Osteoblast (primary cell): ENCODE data around the gene MYCL. TPM values are rescaled to one million over a fixed set of nuclear protein-coding genes. Genes with fewer than 3 reads are reported as not detected.

Experiments
- DNase-seq: peaks from one replicate; pipeline ENCODE4 v3.0.0; 2011; ENCODE audit warnings: low spot score, mixed read lengths; ENCODE audit not compliant: insufficient read length; ENCODE audit errors: missing footprints
- H2AFZ ChIP-seq: 2 replicates; pipeline ENCODE4 v1.6.0; 2011; ENCODE audit warnings: mild to moderate bottlenecking, low read length
- H3K27ac ChIP-seq: 2 replicates; pipeline ENCODE4 v1.5.1; 2011; ENCODE audit warnings: mild to moderate bottlenecking, low read depth, low read length, moderate library complexity
- H3K27me3 ChIP-seq: 2 replicates; pipeline ENCODE4 v1.6.0; 2012; ENCODE audit warnings: mild to moderate bottlenecking, control low read depth, inconsistent platforms, low read length, moderate library complexity; ENCODE audit not compliant: insufficient read depth
- H3K36me3 ChIP-seq: 2 replicates; pipeline ENCODE4 v1.5.1; 2011; ENCODE audit warnings: mild to moderate bottlenecking, low read length, control low read depth, moderate library complexity; ENCODE audit not compliant: insufficient read depth
- H3K4me1 ChIP-seq: 2 replicates; pipeline ENCODE4 v1.5.1; 2011; ENCODE audit warnings: mild to moderate bottlenecking, low read length, control low read depth, moderate library complexity; ENCODE audit not compliant: insufficient read depth
- H3K4me2 ChIP-seq: 2 replicates; pipeline ENCODE4 v1.6.0; 2011; ENCODE audit warnings: mild to moderate bottlenecking, low read length; ENCODE audit not compliant: insufficient read depth
- H3K4me3 ChIP-seq: fragments of 200-600 bp; sonication (generic); 3 replicates; pipeline ENCODE4 v1.5.1; 2012; ENCODE audit warnings: mild to moderate bottlenecking, low read length, inconsistent platforms; ENCODE audit not compliant: insufficient read depth
- H3K79me2 ChIP-seq: 2 replicates; pipeline ENCODE4 v1.6.0; 2012; ENCODE audit warnings: mild to moderate bottlenecking, low read length, control low read depth, inconsistent platforms; ENCODE audit not compliant: insufficient read depth
- H3K9me3 ChIP-seq: 2 replicates; pipeline ENCODE4 v1.5.1; 2011; ENCODE audit warnings: low read depth, low read length, control low read depth
- H4K20me1 ChIP-seq: 2 replicates; pipeline ENCODE4 v1.6.0; 2012; ENCODE audit warnings: mild to moderate bottlenecking, low read length, control low read depth; ENCODE audit not compliant: insufficient read depth
- CTCF ChIP-seq: IDR thresholded peaks from 2 replicates; pipeline ENCODE4 v1.5.1; 2011; ENCODE audit warnings: mild to moderate bottlenecking, low read depth, low read length, moderate library complexity; ENCODE audit errors: extremely low read depth
- total RNA-seq: library from RNA; depleted of rRNA; stranded (reverse); fragments of >200 nt; gene quantifications from 2 replicates; pipeline ENCODE4 v1.2.3, GENCODE V29; 2012

The MYCL gene
- total RNA-seq, 1 donor, result 0.72 TPM

- Histone ChIP-seq H4K20me1 (no peaks in the 10 kb centered on the region), H3K4me2 (no peak overlapping the region), H3K36me3 (no peaks in the 10 kb centered on the region), H3K27ac (no peak overlapping the region), H2AFZ (no peak overlapping the region), H3K4me3 (no peak overlapping the region), H3K79me2 (no peaks in the 10 kb centered on the region), H3K4me1 (no peaks in the 10 kb centered on the region), H3K27me3 (peaks cover 3% of the 10 kb centered on the region), H3K9me3 (no peaks in the 10 kb centered on the region)
- no peak for DNase-seq
- no peak for TF ChIP-seq CTCF
Observed at GRCh38 chr1:39944410-39945112, 42.8 kb upstream of the MYCL start.

GRCh38 chr1:39943471-39944290, 42.0 kb upstream of the MYCL start:
- no peak for TF ChIP-seq CTCF
- DNase-seq, result no peak
- peaks cover 3% of the 10 kb centered on the region for H3K27me3 ChIP-seq
- no peaks in the 10 kb centered on the region for H4K20me1 ChIP-seq
- H3K27ac ChIP-seq, result no peak overlapping the region
- H3K9me3 ChIP-seq, result no peaks in the 10 kb centered on the region
- H2AFZ ChIP-seq, result no peak overlapping the region
- no peak overlapping the region for H3K4me3 ChIP-seq
- no peak overlapping the region for H3K4me2 ChIP-seq
- no peaks in the 10 kb centered on the region for H3K79me2 ChIP-seq
- no peaks in the 10 kb centered on the region for H3K4me1 ChIP-seq
- H3K36me3 ChIP-seq, result no peaks in the 10 kb centered on the region

GRCh38 chr1:39940980-39941871, 39.5 kb upstream of the MYCL start:
- Histone ChIP-seq H3K4me2 (no peak overlapping the region), H3K27ac (no peak overlapping the region), H3K27me3 (no peaks in the 10 kb centered on the region), H3K36me3 (no peaks in the 10 kb centered on the region), H3K79me2 (no peaks in the 10 kb centered on the region), H2AFZ (no peak overlapping the region), H3K9me3 (no peaks in the 10 kb centered on the region), H3K4me1 (no peaks in the 10 kb centered on the region), H3K4me3 (no peak overlapping the region), H4K20me1 (no peaks in the 10 kb centered on the region)
- DNase-seq, result no peak
- no peak for TF ChIP-seq CTCF

GRCh38 chr1:39940253-39940652, 38.5 kb upstream of the MYCL start:
- Histone ChIP-seq H3K4me3 (no peak overlapping the region), H3K27ac (no peak overlapping the region), H3K9me3 (no peaks in the 10 kb centered on the region), H2AFZ (no peak overlapping the region), H3K36me3 (no peaks in the 10 kb centered on the region), H3K4me1 (no peaks in the 10 kb centered on the region), H4K20me1 (no peaks in the 10 kb centered on the region), H3K27me3 (no peaks in the 10 kb centered on the region), H3K4me2 (no peak overlapping the region), H3K79me2 (no peaks in the 10 kb centered on the region)
- TF ChIP-seq CTCF, result no peak
- DNase-seq, result no peak
